Islet precursor cell (in vitro differentiated cells): ENCODE results near the gene GAGE12H.
"Not testable (repeated sequence)": the region's sequence is repeated elsewhere in the genome, so short reads cannot be mapped to it uniquely, and the experiment has no call there.

Source experiments
- DNase-seq: peaks from one replicate; pipeline ENCODE4 v3.0.0-alpha.2; 2018

GAGE12H gene

GRCh38 chrX:49579649-49580048 lies at the start of gene GAGE12H:
TSS of gene GAGE12H (plus strand) at chrX:49579949. CDS start at chrX:49581104, 1,155 bp downstream.
- DNase-seq = not testable (repeated sequence)

- DNase-seq = not testable (repeated sequence)
Measured at GRCh38 chrX:49531877-49532276, 47.9 kb upstream of the GAGE12H start, which contains the start of gene GAGE12C. TSS of gene GAGE12C (plus strand) at chrX:49532177. CDS start at chrX:49533332, 1,155 bp downstream.

- DNase-seq = not testable (repeated sequence)
Measured at GRCh38 chrX:49541433-49541832, 38.3 kb upstream of the GAGE12H start, which contains the start of gene GAGE12D. TSS of gene GAGE12D (plus strand) at chrX:49541733. CDS start at chrX:49542888, 1,155 bp downstream.

- DNase-seq = not testable (repeated sequence)
Measured at GRCh38 chrX:49550989-49551388, 28.8 kb upstream of the GAGE12H start, which contains the start of gene GAGE12E. TSS of gene GAGE12E (plus strand) at chrX:49551289. CDS start at chrX:49552444, 1,155 bp downstream.

GRCh38 chrX:49560542-49560941 lies 19.2 kb upstream of the GAGE12H start, which contains the start of gene GAGE12F:
TSS of gene GAGE12F (plus strand) at chrX:49560842. CDS start at chrX:49561997, 1,155 bp downstream.
- not testable (repeated sequence) for DNase-seq

GRCh38 chrX:49568728-49569127 lies 11.0 kb upstream of the GAGE12H start:
- not testable (repeated sequence) for DNase-seq

GRCh38 chrX:49569152-49569551 lies 10.6 kb upstream of the GAGE12H start:
- not testable (repeated sequence) for DNase-seq

- DNase-seq = not testable (repeated sequence)
Measured at GRCh38 chrX:49570100-49570499, 9.6 kb upstream of the GAGE12H start, which contains the start of gene GAGE12G. TSS of gene GAGE12G (plus strand) at chrX:49570400. CDS start at chrX:49571555, 1,155 bp downstream.

GRCh38 chrX:49589196-49589595 lies 9.4 kb downstream of the GAGE12H start, which contains the start of gene GAGE2A:
TSS of gene GAGE2A (plus strand) at chrX:49589496. CDS start at chrX:49590651, 1,155 bp downstream.
- DNase-seq = not testable (repeated sequence)

GRCh38 chrX:49589769-49590478 lies 10.2 kb downstream of the GAGE12H start:
- not testable (repeated sequence) for DNase-seq

GRCh38 chrX:49590488-49590887 lies 10.7 kb downstream of the GAGE12H start:
- not testable (repeated sequence) for DNase-seq

GRCh38 chrX:49598720-49599119 lies 19.0 kb downstream of the GAGE12H start, which contains the start of gene GAGE1:
TSS of gene GAGE1 (plus strand) at chrX:49599020. CDS start at chrX:49600175, 1,155 bp downstream.
- DNase-seq = not testable (repeated sequence)

GRCh38 chrX:49610718-49611310 lies 31.1 kb downstream of the GAGE12H start:
- DNase-seq = no peak

- DNase-seq = no peak
Measured at GRCh38 chrX:49618574-49618973, 38.8 kb downstream of the GAGE12H start.

- DNase-seq = no peak
Measured at GRCh38 chrX:49627086-49627777, 47.5 kb downstream of the GAGE12H start.
